ENCODE data around the gene AP2A2. TPM values are rescaled to one million over a fixed set of nuclear protein-coding genes. Genes with fewer than 3 reads are reported as not detected.

The AP2A2 gene
- total RNA-seq, 1 experiment from 2014 or later: 62.0 TPM

DNA sequence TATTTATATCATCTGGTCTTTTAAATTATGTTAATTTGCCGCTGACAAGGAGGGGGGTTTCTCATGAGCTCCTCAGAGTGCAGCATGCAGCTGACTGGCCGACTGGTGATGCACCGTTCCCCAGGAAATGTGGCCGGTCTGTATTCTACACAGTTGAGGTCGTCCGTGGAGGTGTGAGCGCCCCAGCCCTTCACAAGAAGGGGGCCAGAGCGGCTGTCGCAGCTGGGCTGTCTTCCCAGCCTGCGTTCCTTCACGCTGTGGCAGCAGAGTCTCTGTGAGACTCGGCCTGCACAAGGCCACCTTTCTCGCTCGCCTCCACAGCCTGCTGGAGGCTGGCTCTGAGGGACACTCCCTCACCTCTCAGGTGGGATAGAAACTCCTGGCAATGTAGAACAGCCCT is 43.2 kb downstream of the AP2A2 start:
- Histone ChIP-seq H3K27me3 (replicated peaks; ENCODE audit: insufficient read depth, low read depth, low read length, poor library complexity) (no peaks in the 10 kb centered on the region), H3K9me3 (ENCODE audit: low read depth, low read length, poor library complexity, severe bottlenecking) (no peaks in the 10 kb centered on the region), H3K4me1 (ENCODE audit: insufficient read depth, low read length, poor library complexity, severe bottlenecking) (no peaks in the 10 kb centered on the region), H3K4me3 (ENCODE audit: low read depth, low read length, poor library complexity, severe bottlenecking) (no peak overlapping the region), H3K27ac (ENCODE audit: low read depth, low read length, poor library complexity, severe bottlenecking) (no peak overlapping the region), H3K36me3 (ENCODE audit: insufficient read depth, low read length, poor library complexity, severe bottlenecking) (peaks cover 17% of the 10 kb centered on the region)
- no TSS peak for BruUV-seq (replicated peaks)
- CTCF ChIA-PET: no interaction called here
- DNase-seq (ENCODE audit: low spot score): no peak
- POLR2A ChIA-PET (ENCODE audit: low non-redundant PET): interaction anchor here (0.6 kb wide), 1 partner anchor 10 kb away, joined by 3 read pairs; no protein-coding TSS in a partner anchor
- TF ChIP-seq, protein P1, sequence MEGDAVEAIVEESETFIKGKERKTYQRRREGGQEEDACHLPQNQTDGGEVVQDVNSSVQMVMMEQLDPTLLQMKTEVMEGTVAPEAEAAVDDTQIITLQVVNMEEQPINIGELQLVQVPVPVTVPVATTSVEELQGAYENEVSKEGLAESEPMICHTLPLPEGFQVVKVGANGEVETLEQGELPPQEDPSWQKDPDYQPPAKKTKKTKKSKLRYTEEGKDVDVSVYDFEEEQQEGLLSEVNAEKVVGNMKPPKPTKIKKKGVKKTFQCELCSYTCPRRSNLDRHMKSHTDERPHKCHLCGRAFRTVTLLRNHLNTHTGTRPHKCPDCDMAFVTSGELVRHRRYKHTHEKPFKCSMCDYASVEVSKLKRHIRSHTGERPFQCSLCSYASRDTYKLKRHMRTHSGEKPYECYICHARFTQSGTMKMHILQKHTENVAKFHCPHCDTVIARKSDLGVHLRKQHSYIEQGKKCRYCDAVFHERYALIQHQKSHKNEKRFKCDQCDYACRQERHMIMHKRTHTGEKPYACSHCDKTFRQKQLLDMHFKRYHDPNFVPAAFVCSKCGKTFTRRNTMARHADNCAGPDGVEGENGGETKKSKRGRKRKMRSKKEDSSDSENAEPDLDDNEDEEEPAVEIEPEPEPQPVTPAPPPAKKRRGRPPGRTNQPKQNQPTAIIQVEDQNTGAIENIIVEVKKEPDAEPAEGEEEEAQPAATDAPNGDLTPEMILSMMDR (conservative IDR thresholded peaks at IDR 0.05; ENCODE audit: low read depth, low read length): no peak
- TF ChIP-seq EZH2 (IDR thresholded peaks at IDR 0.05; ENCODE audit: borderline replicate concordance, low read depth, low read length, poor library complexity, severe bottlenecking): no peak
- intact Hi-C loops (cut with micrococcal nuclease; ENCODE audit: unreplicated experiment): no loop called here

GRCh38 chr11:969651-970205 is 44.1 kb downstream of the AP2A2 start:
- Histone ChIP-seq H3K36me3 (ENCODE audit: insufficient read depth, low read length, poor library complexity, severe bottlenecking) (peaks cover 14% of the 10 kb centered on the region), H3K4me1 (ENCODE audit: insufficient read depth, low read length, poor library complexity, severe bottlenecking) (no peaks in the 10 kb centered on the region), H3K4me3 (ENCODE audit: low read depth, low read length, poor library complexity, severe bottlenecking) (no peak overlapping the region), H3K27me3 (replicated peaks; ENCODE audit: insufficient read depth, low read depth, low read length, poor library complexity) (no peaks in the 10 kb centered on the region), H3K27ac (ENCODE audit: low read depth, low read length, poor library complexity, severe bottlenecking) (no peak overlapping the region), H3K9me3 (ENCODE audit: low read depth, low read length, poor library complexity, severe bottlenecking) (no peaks in the 10 kb centered on the region)
- POLR2A ChIA-PET (ENCODE audit: low non-redundant PET): interaction anchor here (0.6 kb wide), 1 partner anchor 11 kb away, joined by 3 read pairs; no protein-coding TSS in a partner anchor
- intact Hi-C loops (cut with micrococcal nuclease; ENCODE audit: unreplicated experiment): loop anchor here (10.0 kb wide), 1 partner anchor 115 kb away; no protein-coding TSS in a partner anchor
- no TSS peak for BruUV-seq (replicated peaks)
- TF ChIP-seq EZH2 (IDR thresholded peaks at IDR 0.05; ENCODE audit: borderline replicate concordance, low read depth, low read length, poor library complexity, severe bottlenecking): no peak
- TF ChIP-seq, protein P1 (conservative IDR thresholded peaks at IDR 0.05; ENCODE audit: low read depth, low read length): no peak
- CTCF ChIA-PET: no interaction called here
- DNase-seq (ENCODE audit: low spot score): no peak

DNA sequence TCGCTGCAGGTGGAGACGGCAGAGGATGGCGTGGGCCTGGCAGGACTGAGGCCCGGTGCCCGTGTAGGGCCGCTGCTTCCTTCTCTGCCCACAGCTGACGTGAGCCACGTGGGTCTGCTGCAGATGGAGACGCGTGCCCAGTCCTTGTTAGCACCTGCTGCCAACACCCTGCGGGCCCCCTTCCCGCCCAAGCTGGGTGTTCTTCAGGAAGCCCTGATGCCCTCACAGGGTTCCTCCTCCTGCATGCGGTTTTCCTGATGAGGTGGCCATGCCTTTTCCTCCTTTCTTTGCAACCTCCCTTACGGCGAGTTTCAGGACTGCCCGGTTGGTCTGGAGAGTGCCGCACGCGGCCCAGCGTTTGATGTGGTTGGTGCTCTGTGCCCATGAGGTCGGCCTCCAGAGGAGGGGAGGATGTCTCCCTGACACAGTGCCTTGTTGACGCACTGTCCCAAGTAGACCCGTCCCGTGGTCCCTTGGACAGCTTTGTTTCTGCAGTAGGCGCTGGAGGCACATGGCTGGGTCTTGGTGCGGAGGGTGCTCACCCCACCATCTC is 44.7 kb downstream of the AP2A2 start:
- ChIA-PET POLR2A (ENCODE audit: low non-redundant PET) (no interaction called here), CTCF (no interaction called here)
- no TSS peak for BruUV-seq (replicated peaks)
- peaks cover 14% of the 10 kb centered on the region for H3K36me3 ChIP-seq (ENCODE audit: insufficient read depth, low read length, poor library complexity, severe bottlenecking)
- no peak overlapping the region for H3K4me3 ChIP-seq (ENCODE audit: low read depth, low read length, poor library complexity, severe bottlenecking)
- no peaks in the 10 kb centered on the region for H3K27me3 ChIP-seq (replicated peaks; ENCODE audit: insufficient read depth, low read depth, low read length, poor library complexity)
- DNase-seq (ENCODE audit: low spot score): no peak
- no peaks in the 10 kb centered on the region for H3K4me1 ChIP-seq (ENCODE audit: insufficient read depth, low read length, poor library complexity, severe bottlenecking)
- intact Hi-C loops (cut with micrococcal nuclease; ENCODE audit: unreplicated experiment): loop anchor here (10.0 kb wide), 1 partner anchor 116 kb away; no protein-coding TSS in a partner anchor
- TF ChIP-seq, protein P1 (conservative IDR thresholded peaks at IDR 0.05; ENCODE audit: low read depth, low read length): no peak
- no peak for TF ChIP-seq EZH2 (IDR thresholded peaks at IDR 0.05; ENCODE audit: borderline replicate concordance, low read depth, low read length, poor library complexity, severe bottlenecking)
- H3K27ac ChIP-seq (ENCODE audit: low read depth, low read length, poor library complexity, severe bottlenecking): no peak overlapping the region
- H3K9me3 ChIP-seq (ENCODE audit: low read depth, low read length, poor library complexity, severe bottlenecking): no peaks in the 10 kb centered on the region
